Measurements from ENCODE around the gene ARHGAP42. TPM values are rescaled to one million over a fixed set of nuclear protein-coding genes. Genes with fewer than 3 reads are reported as not detected.

The ARHGAP42 gene
- total and polyA plus RNA-seq, 2 of the 4 experiments (the other 2 are of a cell fraction), result 2.9 to 7.3 TPM

- Histone ChIP-seq H3K18ac (ENCODE audit: low read depth, low read length) (no peak overlapping the region), H2BK15ac (ENCODE audit: low read depth, low read length) (no peak overlapping the region), H4K5ac (ENCODE audit: low read depth, low read length) (no peak overlapping the region), H3K4me3 (ENCODE audit: insufficient read depth, low read depth, low read length) (no peak overlapping the region), H4K8ac (ENCODE audit: low read depth in 2 of 2, low read length in 2 of 2) (no peak overlapping the region), H3K9ac (ENCODE audit: low read depth, low read length) (no peak overlapping the region), H2AFZ (replicated peaks; ENCODE audit: low read length, poor library complexity) (no peak overlapping the region), H3K4me1 (ENCODE audit: control insufficient read depth, insufficient read depth, low read length) (peaks cover 3% of the 10 kb centered on the region; the same call in 1 of the 2 replicates), H3K56ac (ENCODE audit: extremely low read depth, insufficient read depth, low read length) (no peak overlapping the region), H2AK9ac (replicated peaks; ENCODE audit: low read depth, low read length, poor library complexity) (no peak overlapping the region), H3K27ac (ENCODE audit: insufficient read depth, low read length) (no peak overlapping the region), H2BK120ac (ENCODE audit: low read depth, low read length) (no peak overlapping the region), H2AK5ac (ENCODE audit: low read depth, low read length) (no peak overlapping the region), H3K9me1 (ENCODE audit: insufficient read depth, low read length) (no peaks in the 10 kb centered on the region), H3K27me3 (ENCODE audit: control insufficient read depth, insufficient read depth, low read length) (no peaks in the 10 kb centered on the region), H3K9me3 (ENCODE audit: control insufficient read depth, insufficient read depth, low read length) (no peaks in the 10 kb centered on the region), H3K23ac (ENCODE audit: low read depth, low read length) (no peak overlapping the region), H3K4ac (ENCODE audit: low read depth, low read length) (no peak overlapping the region), H3K36me3 (ENCODE audit: control insufficient read depth, insufficient read depth, low read length) (no peaks in the 10 kb centered on the region), H2BK5ac (ENCODE audit: low read depth, low read length, poor library complexity, severe bottlenecking) (no peak overlapping the region), H3K14ac (replicated peaks; ENCODE audit: low read depth, low read length) (no peak overlapping the region), H2BK20ac (ENCODE audit: low read depth, low read length) (no peak overlapping the region), H4K20me1 (ENCODE audit: insufficient read depth, low read length) (no peaks in the 10 kb centered on the region), H3K79me1 (ENCODE audit: low read depth in 1 of 2, low read length in 2 of 2) (peaks cover 0 to 10% of the 10 kb centered on the region in 2 experiments; a peak in 1 of 4 replicates), H3K4me2 (ENCODE audit: low read depth, low read length) (no peak overlapping the region), H4K91ac (ENCODE audit: insufficient read depth, low read depth, low read length) (no peak overlapping the region)
- in situ Hi-C loops (cut with MboI; ENCODE audit: low sequenced_read_pairs) (no loop called here), dilution Hi-C loops (cut with HindIII; ENCODE audit: low sequenced_read_pairs, unreplicated experiment) (no loop called here), intact Hi-C loops (cut with micrococcal nuclease) (no loop called here)
- ATAC-seq (ENCODE audit: low read depth) (no peak), DNase-seq (no peak)
- ChIA-PET POLR2A (ENCODE audit: unreplicated experiment) (interaction anchor here (0.5 to 0.8 kb wide), 2 partner anchors 210 to 1168 kb away, joined by 3 to 4 read pairs; no protein-coding TSS in a partner anchor), CTCF (interaction anchor here (0.6 to 2.0 kb wide), 2 partner anchors 137 to 387 kb away, joined by 4 read pairs; no protein-coding TSS in a partner anchor)
- no TSS peak for BruUV-seq (replicated peaks)
- no CpG with 5 or more reads among the region's 4 CpGs for WGBS, 2 experiments (ENCODE audit: extremely low coverage in 2 of 2, insufficient read length in 1 of 2)
- TF ChIP-seq MAZ (IDR thresholded peaks at IDR 0.05; ENCODE audit: borderline replicate concordance, low read depth, low read length) (no peak), FOS (IDR thresholded peaks at IDR 0.05; ENCODE audit: low read depth, low read length) (no peak), MXI1 (IDR thresholded peaks at IDR 0.05; ENCODE audit: borderline replicate concordance, low read depth, low read length) (no peak), CTCF (conservative IDR thresholded peaks at IDR 0.05; ENCODE audit: low read depth, low read length) (no peak), CHD1 (IDR thresholded peaks at IDR 0.05; ENCODE audit: low read depth, low read length) (no peak), USF2 (IDR thresholded peaks at IDR 0.05; ENCODE audit: low read depth, low read length) (no peak), ELK1 (IDR thresholded peaks at IDR 0.05; ENCODE audit: borderline replicate concordance, low read depth, low read length) (no peak), MAFK (IDR thresholded peaks at IDR 0.05; ENCODE audit: low read depth, low read length) (no peak), NFE2L2 (IDR thresholded peaks at IDR 0.05; ENCODE audit: low read depth, low read length) (no peak), RCOR1 (IDR thresholded peaks at IDR 0.05; ENCODE audit: insufficient replicate concordance, low read length) (no peak), RFX5 (IDR thresholded peaks at IDR 0.05; ENCODE audit: low read depth, low read length) (no peak), POLR2A (IDR thresholded peaks at IDR 0.05; ENCODE audit: low read depth, low read length) (no peak), RAD21 (IDR thresholded peaks at IDR 0.05; ENCODE audit: low read length) (no peak), SMC3 (IDR thresholded peaks at IDR 0.05; ENCODE audit: low read depth, low read length) (no peak), CEBPB (IDR thresholded peaks at IDR 0.05; ENCODE audit: low read depth, low read length) (no peak)
Observed at GRCh38 chr11:100824041-100824809, 137.1 kb downstream of the ARHGAP42 start.

Measured in IMR-90 (cell line).